ENCODE data around the gene MAPRE2. TPM values are rescaled to one million over a fixed set of nuclear protein-coding genes. Genes with fewer than 3 reads are reported as not detected.

Gene MAPRE2
- total RNA-seq, 4 donors from 2014 or later = 16.5 to 50.3 (median 21.2) TPM

DNA sequence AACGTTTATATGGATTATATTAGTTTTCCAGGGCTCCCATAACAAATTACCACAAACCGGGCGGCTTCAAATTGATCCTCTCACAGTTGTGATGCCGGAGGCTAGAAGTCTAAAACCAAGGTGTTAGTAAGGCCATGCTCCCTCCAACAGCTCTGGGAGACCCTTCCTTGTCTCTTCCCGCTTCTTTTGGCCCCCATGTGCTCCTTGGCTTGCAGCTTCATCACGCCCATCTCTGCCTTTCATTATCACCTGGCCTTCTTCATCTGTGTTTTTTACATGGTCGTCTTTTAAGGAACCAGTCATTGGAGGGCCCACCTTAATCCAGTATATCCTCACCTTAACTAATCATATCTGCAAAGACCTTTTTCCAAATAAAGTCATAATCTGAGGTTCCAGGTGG is 13.9 kb downstream of the MAPRE2 start:
- no peaks in the 10 kb centered on the region for H3K9me3 ChIP-seq
- TF ChIP-seq, protein P1, sequence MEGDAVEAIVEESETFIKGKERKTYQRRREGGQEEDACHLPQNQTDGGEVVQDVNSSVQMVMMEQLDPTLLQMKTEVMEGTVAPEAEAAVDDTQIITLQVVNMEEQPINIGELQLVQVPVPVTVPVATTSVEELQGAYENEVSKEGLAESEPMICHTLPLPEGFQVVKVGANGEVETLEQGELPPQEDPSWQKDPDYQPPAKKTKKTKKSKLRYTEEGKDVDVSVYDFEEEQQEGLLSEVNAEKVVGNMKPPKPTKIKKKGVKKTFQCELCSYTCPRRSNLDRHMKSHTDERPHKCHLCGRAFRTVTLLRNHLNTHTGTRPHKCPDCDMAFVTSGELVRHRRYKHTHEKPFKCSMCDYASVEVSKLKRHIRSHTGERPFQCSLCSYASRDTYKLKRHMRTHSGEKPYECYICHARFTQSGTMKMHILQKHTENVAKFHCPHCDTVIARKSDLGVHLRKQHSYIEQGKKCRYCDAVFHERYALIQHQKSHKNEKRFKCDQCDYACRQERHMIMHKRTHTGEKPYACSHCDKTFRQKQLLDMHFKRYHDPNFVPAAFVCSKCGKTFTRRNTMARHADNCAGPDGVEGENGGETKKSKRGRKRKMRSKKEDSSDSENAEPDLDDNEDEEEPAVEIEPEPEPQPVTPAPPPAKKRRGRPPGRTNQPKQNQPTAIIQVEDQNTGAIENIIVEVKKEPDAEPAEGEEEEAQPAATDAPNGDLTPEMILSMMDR (IDR thresholded peaks at IDR 0.05) = no peak
- no peak for TF ChIP-seq POLR2A (IDR thresholded peaks at IDR 0.05)
- no peaks in the 10 kb centered on the region for H3K27me3 ChIP-seq
- H3K4me3 ChIP-seq = no peak overlapping the region
- no peaks in the 10 kb centered on the region for H3K36me3 ChIP-seq
- H3K4me1 ChIP-seq = peaks cover 0 to 15% (median 0%) of the 10 kb centered on the region in 4 donors
- no peak overlapping the region for H3K27ac ChIP-seq
- DNase-seq = no peak

DNA sequence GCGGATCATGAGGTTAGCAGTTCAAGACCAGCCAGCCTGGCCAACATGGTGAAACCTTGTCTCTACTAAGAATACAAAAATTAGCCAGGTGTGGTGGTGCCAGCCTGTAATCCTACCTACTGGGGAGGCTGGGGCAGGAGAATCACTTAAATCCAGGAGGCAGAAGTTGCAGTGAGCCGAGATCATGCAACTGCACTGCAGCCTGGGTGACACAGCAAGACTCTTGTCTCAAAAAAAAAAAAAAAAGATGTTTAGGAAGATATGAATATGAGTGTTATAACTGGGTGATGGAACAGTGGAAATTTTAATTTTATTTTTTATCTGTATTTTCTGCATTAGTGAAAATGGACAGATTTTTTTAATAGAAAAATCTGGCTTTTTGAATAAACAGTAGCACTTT is 14.5 kb downstream of the MAPRE2 start:
- H3K36me3 ChIP-seq = no peaks in the 10 kb centered on the region
- no peaks in the 10 kb centered on the region for H3K9me3 ChIP-seq
- TF ChIP-seq POLR2A (IDR thresholded peaks at IDR 0.05) = no peak
- no peaks in the 10 kb centered on the region for H3K27me3 ChIP-seq
- no peak for DNase-seq
- H3K27ac ChIP-seq = no peak overlapping the region
- H3K4me3 ChIP-seq = no peak overlapping the region
- peaks cover 0 to 17% (median 0%) of the 10 kb centered on the region in 4 donors for H3K4me1 ChIP-seq

DNA sequence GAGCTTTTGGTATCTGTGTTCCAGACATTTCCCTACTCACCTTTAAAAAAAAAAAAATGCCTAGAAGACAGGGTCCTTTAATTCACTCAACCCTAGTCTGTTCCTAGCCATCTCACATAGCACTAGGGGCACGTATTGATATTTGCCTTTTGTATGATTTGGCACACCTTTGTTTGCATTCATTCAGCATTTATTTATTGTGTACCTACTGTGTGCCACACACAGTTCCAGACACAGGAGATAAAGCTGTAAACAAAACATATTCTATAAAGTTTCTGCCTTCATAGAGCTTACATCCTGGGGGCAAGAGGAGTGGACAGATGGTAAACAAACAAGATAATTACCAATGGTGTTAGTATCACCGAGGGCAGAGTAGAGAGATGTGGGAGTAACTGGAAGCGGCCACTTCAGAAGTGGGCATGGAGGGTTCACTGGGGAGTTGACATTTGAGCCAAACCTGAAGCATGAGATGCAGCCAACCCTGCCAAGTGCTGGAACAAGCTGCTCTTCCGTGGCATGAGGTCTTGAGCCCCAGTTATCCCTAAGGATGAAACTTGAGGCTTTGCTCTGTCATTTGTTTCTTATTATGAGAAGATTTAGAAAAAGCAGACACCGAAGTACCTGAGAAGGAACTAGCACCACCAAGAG is 18.2 kb downstream of the MAPRE2 start:
- DNase-seq = no peak
- peaks cover 0 to 11% (median 0%) of the 10 kb centered on the region in 4 donors for H3K4me1 ChIP-seq
- no peaks in the 10 kb centered on the region for H3K9me3 ChIP-seq
- H3K36me3 ChIP-seq = no peaks in the 10 kb centered on the region
- no peak overlapping the region for H3K4me3 ChIP-seq
- TF ChIP-seq POLR2A (IDR thresholded peaks at IDR 0.05) = no peak
- TF ChIP-seq, protein P1 (IDR thresholded peaks at IDR 0.05) = no peak
- H3K27ac ChIP-seq = no peak overlapping the region
- no peaks in the 10 kb centered on the region for H3K27me3 ChIP-seq

DNA sequence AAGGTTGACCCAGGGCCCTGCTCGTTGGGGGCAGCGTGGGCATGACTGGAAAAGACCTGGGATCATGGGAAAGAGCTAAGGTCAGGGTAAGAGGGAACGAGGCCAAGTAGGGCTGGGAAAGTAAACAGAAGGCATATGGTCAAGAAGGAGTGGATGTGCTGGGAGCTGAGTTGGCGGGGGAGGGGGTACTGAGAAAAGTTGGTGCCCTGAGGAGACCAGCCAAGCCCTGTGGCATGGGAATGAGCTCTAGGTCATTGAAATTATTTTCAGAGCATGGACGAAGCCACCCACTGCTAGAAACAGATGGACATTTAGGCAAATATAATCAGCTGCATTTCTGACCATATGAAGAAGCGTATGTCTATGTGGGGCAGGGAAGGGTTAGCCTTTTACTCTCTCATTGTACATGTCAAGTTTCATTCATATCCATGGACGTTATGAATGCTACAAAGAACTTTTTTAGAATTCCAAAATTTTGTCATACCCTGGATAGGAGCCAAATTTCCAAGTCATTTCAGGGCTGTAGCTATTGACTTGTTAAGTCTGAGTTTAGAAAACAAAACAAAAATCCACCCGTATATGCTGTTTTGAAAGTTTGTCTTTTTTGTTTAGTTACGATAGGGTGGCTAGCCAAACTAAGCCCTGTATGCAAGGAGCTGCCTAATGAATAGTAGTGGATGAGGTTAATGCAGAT is 19.1 kb downstream of the MAPRE2 start:
- no peak for DNase-seq
- Histone ChIP-seq H3K27me3 (no peaks in the 10 kb centered on the region), H3K9me3 (no peaks in the 10 kb centered on the region), H3K4me1 (peaks cover 0 to 11% (median 0%) of the 10 kb centered on the region in 4 donors), H3K27ac (no peak overlapping the region), H3K36me3 (no peaks in the 10 kb centered on the region), H3K4me3 (no peak overlapping the region)
- TF ChIP-seq, protein P1 (IDR thresholded peaks at IDR 0.05) = no peak
- TF ChIP-seq POLR2A (IDR thresholded peaks at IDR 0.05) = no peak

DNA sequence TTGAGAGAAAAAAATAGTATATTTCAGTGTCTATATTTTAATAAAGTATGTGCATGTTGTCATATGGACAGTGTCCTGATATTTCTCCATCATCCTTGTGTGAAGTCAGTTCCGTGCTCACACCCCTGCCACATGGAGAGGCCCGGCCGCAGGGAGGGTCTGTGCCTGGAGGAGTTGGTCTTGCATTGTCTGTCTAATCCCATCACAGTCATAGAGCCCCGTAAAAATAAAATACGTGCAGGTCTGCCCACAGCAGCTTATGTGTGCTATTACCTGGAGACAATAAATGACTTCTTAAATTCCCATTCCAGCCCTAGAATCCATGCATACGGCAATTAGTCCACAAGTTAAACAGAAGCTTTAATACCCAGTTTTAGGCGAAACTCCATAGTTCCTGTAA is 20.1 kb downstream of the MAPRE2 start:
- Histone ChIP-seq H3K27ac (no peak overlapping the region), H3K36me3 (no peaks in the 10 kb centered on the region), H3K4me3 (no peak overlapping the region), H3K4me1 (peaks cover 0 to 11% (median 0%) of the 10 kb centered on the region in 4 donors), H3K27me3 (no peaks in the 10 kb centered on the region), H3K9me3 (no peaks in the 10 kb centered on the region)
- DNase-seq = no peak
- TF ChIP-seq POLR2A (IDR thresholded peaks at IDR 0.05) = no peak
- TF ChIP-seq, protein P1 (IDR thresholded peaks at IDR 0.05) = no peak

DNA sequence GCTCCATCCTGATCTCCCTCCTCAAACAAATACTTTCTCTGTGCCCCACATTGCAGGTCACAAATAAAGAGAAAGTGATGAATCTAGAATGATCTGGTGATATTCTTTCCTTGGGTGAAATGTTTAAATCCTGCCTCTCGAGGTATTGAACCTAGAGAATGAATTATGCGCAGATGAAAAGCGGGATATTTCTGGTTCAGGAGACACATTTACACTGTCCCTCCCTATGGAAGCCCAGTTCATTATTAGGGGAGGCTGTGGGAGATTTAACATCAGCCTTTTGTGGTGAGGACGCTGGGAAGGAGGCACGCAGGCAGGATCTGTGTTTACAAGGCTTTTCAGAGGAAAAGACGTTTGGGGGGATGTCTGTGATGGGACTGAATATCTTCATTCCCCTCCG is 20.6 kb downstream of the MAPRE2 start:
- TF ChIP-seq, protein P1 (IDR thresholded peaks at IDR 0.05) = no peak
- no peak for TF ChIP-seq POLR2A (IDR thresholded peaks at IDR 0.05)
- H3K4me3 ChIP-seq = no peak overlapping the region
- H3K36me3 ChIP-seq = no peaks in the 10 kb centered on the region
- H3K27ac ChIP-seq = no peak overlapping the region
- no peaks in the 10 kb centered on the region for H3K9me3 ChIP-seq
- DNase-seq = no peak
- peaks cover 0 to 11% (median 0%) of the 10 kb centered on the region in 4 donors for H3K4me1 ChIP-seq
- no peaks in the 10 kb centered on the region for H3K27me3 ChIP-seq
